CD4-positive, CD25-positive, alpha-beta regulatory T cell (primary cell): ENCODE data around the gene SV2C. TPM values are rescaled to one million over a fixed set of nuclear protein-coding genes. Genes with fewer than 3 reads are reported as not detected.

Experiments used
- ATAC-seq, 2 donors: fragments of 150-1000 bp; cut with Tn5 transposase; one replicate each; pipeline ENCODE4 v1.10.0; 2021; ENCODE audit warnings: low read depth in 2 of 2, moderate number of reproducible peaks in 2 of 2, moderate library complexity in 1 of 2
- DNase-seq, 3 donors: peaks; one replicate each; pipeline versions ENCODE4 v3.0.0 to v3.0.0-alpha.2; 2012 to 2022; ENCODE audit warnings: mixed read lengths in 1 of 3
- H3K27ac ChIP-seq: one replicate; pipeline ENCODE4 v1.7.0; 2013; ENCODE audit warnings: mild to moderate bottlenecking, low read length; ENCODE audit not compliant: insufficient read depth, poor library complexity, severe bottlenecking
- H3K27me3 ChIP-seq: one replicate; pipeline ENCODE4 v1.7.0; 2013; ENCODE audit warnings: low read length; ENCODE audit not compliant: control insufficient read depth, insufficient read depth
- H3K36me3 ChIP-seq: one replicate; pipeline ENCODE4 v1.7.0; 2013; ENCODE audit warnings: mild to moderate bottlenecking, low read length, moderate library complexity; ENCODE audit not compliant: control insufficient read depth, insufficient read depth
- H3K4me1 ChIP-seq: 2 replicates; pipeline ENCODE4 v1.7.0; 2013; ENCODE audit warnings: mild to moderate bottlenecking, low read length; ENCODE audit not compliant: insufficient read depth, control insufficient read depth, poor library complexity, severe bottlenecking
- H3K4me3 ChIP-seq: one replicate; pipeline ENCODE4 v1.7.0; 2013; ENCODE audit warnings: low read depth, mild to moderate bottlenecking, low read length, moderate library complexity
- H3K9me3 ChIP-seq, 2 experiments: 1 replicate in 1 of 2; 2 replicates in 1 of 2; pipeline ENCODE4 v1.7.0; 2013; ENCODE audit warnings: low read length in 2 of 2, mild to moderate bottlenecking in 1 of 2, moderate library complexity in 1 of 2; ENCODE audit not compliant: control insufficient read depth in 2 of 2
- H3K27ac Mint-ChIP-seq, 3 donors: one replicate each; pipeline ENCODE4 v1.8.0; 2020 to 2022; ENCODE audit warnings: mild to moderate bottlenecking in 3 of 3, mixed read lengths in 3 of 3, moderate library complexity in 2 of 3
- H3K27me3 Mint-ChIP-seq: one replicate; pipeline ENCODE4 v1.8.0; 2022; ENCODE audit warnings: mild to moderate bottlenecking, mixed read lengths
- H3K36me3 Mint-ChIP-seq: one replicate; pipeline ENCODE4 v1.8.0; 2020; ENCODE audit warnings: mixed read lengths
- H3K4me1 Mint-ChIP-seq, 4 donors: one replicate each; pipeline ENCODE4 v1.8.0; 2020 to 2022; ENCODE audit warnings: mixed read lengths in 4 of 4, mild to moderate bottlenecking in 1 of 4
- H3K4me3 Mint-ChIP-seq, 4 donors: one replicate each; pipeline ENCODE4 v1.8.0; 2020 to 2022; ENCODE audit warnings: mild to moderate bottlenecking in 4 of 4, mixed read lengths in 4 of 4, moderate library complexity in 3 of 4
- H3K9me3 Mint-ChIP-seq, 7 donors: one replicate each; pipeline ENCODE4 v1.8.0; 2020 to 2022; ENCODE audit warnings: mixed read lengths in 7 of 7, mild to moderate bottlenecking in 3 of 7, moderate library complexity in 2 of 7
- polyA plus RNA-seq, 4 donors: library from polyadenylated mRNA; unstranded; fragments of 300-500 nt; fragmentation: Illumina TruSeq; gene quantifications; one replicate each; pipeline ENCODE4 v1.2.3, GENCODE V29; 2021
- total RNA-seq: library from RNA; stranded (reverse); gene quantifications from one replicate; pipeline ENCODE4 v1.2.3, GENCODE V29; 2022

The SV2C gene
- total and polyA plus RNA-seq, 5 donors from 2014 or later = 0.05 to 0.12 TPM; not detected in 3

DNA sequence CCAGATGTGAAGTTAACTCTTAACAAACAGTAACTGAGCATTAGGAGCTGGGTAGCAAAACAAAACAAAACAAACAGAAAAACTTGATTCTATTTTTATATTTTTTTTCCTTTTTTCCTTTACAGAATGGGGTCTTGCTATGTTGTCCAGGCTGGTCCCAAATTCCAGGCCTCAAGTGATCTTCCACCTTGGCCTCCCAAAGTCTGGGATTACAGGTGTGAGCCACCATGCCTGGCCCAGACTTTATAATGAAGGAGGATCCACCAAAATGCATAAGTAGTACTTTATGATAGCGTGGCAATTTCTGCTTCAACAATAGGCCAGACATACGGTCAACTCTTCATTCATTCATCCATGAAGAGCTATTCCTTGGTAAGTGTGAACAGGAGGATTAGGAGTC is 314.0 kb downstream of the SV2C start:
- peaks cover 40% of the 10 kb centered on the region for H3K4me1 ChIP-seq
- Mint-ChIP-seq H3K36me3 (no peaks in the 10 kb centered on the region), H3K9me3 (peaks cover 0 to 1% (median 0%) of the 10 kb centered on the region in 7 donors), H3K27ac (peak overlapping the region in 1 of 3 donors; percentile 71), H3K27me3 (no peaks in the 10 kb centered on the region), H3K4me1 (peaks cover 19 to 52% (median 40%) of the 10 kb centered on the region in 4 donors), H3K4me3 (peak overlapping the region in 1 of 4 donors; percentile 51)
- DNase-seq (no peak), ATAC-seq (no peak)
- no peak overlapping the region for H3K27ac ChIP-seq
- no peaks in the 10 kb centered on the region for H3K9me3 ChIP-seq
- H3K36me3 ChIP-seq = no peaks in the 10 kb centered on the region
- H3K27me3 ChIP-seq = no peaks in the 10 kb centered on the region
- H3K4me3 ChIP-seq = no peak overlapping the region

DNA sequence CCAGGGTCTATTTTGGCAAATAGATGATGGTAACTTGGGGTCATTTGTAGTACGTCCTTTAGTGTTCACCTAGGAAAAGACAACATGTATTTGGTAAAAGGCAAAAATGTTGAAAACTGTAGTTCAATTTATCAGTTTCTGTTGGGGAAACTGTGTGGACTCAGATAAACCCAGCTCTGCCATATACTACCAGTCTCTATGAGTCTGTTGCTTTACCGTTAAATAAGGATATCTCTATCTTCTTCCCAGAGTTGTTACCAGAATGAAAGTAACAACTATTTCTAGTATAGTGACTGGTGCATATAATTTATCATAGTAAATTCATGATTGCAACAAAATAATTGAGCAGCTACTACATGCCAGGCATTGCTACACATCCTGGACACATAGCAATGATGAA is 316.1 kb downstream of the SV2C start:
- peaks cover 0 to 1% (median 0%) of the 10 kb centered on the region in 7 donors for H3K9me3 Mint-ChIP-seq
- H3K27ac Mint-ChIP-seq = no peak overlapping the region
- H3K4me3 Mint-ChIP-seq = no peak overlapping the region
- ATAC-seq (no peak), DNase-seq (no peak)
- H3K27ac ChIP-seq = no peak overlapping the region
- no peaks in the 10 kb centered on the region for H3K36me3 Mint-ChIP-seq
- H3K27me3 ChIP-seq = no peaks in the 10 kb centered on the region
- H3K4me1 ChIP-seq = peaks cover 23% of the 10 kb centered on the region
- no peaks in the 10 kb centered on the region for H3K36me3 ChIP-seq
- peaks cover 5% of the 10 kb centered on the region for H3K27me3 Mint-ChIP-seq
- no peak overlapping the region for H3K4me3 ChIP-seq
- peaks cover 7 to 36% (median 27%) of the 10 kb centered on the region in 4 donors for H3K4me1 Mint-ChIP-seq
- no peaks in the 10 kb centered on the region for H3K9me3 ChIP-seq

DNA sequence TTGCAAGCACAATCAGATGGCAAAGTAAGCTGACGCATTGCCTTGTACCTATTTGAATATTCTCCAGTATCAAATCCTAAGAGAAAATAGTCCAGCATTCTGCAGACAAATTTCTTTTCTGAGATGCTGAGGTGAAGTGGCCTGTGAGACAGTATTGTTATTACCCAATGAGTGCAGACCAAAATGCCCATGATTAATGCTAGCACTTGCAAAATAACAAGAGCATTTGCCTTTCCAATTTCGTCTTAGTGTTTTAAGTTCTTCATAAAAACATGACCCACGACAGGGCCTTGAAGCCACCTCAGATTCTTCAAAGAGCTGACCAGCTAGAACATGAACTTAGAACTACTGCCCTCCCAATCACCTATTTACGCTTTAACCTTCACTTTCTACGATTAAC is 317.3 kb downstream of the SV2C start:
- Mint-ChIP-seq H3K4me3 (peak overlapping the region in 2 of 4 donors; percentile 72 to 89), H3K27ac (peak overlapping the region; percentile 90 to 97 (median 92))
- DNase-seq = no peak

DNA sequence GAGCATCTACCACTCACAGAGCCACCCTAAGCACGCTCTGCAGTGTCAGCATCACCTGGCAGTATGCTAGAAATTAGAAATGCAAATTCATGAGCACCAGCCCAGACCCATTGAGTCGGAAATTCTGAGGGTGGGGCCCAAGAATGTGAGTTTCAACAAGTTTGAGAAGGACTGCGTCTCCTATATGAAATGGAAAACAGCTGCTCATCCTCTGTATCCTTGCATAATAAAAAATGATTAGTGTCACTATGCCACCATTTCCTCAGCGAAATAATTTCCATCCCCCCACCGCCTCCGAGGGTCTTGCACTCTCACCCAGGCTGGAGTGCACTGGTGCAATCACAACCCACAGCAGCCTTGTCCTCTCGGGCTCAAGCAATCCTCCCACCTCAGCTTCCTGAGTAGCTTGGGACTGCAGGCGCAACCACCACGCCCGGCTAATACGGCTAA is 318.6 kb downstream of the SV2C start:
- peak overlapping the region; percentile 93 for H3K27ac ChIP-seq
- Mint-ChIP-seq H3K9me3 (peaks cover 0 to 1% (median 0%) of the 10 kb centered on the region in 7 donors), H3K27ac (peak overlapping the region; percentile 83 to 97 (median 92)), H3K4me3 (peak overlapping the region; percentile 88 to 94 (median 92)), H3K4me1 (peaks cover 9 to 43% (median 38%) of the 10 kb centered on the region in 4 donors), H3K27me3 (peaks cover 5% of the 10 kb centered on the region), H3K36me3 (no peaks in the 10 kb centered on the region)
- H3K4me3 ChIP-seq = peak overlapping the region; percentile 78
- no peaks in the 10 kb centered on the region for H3K27me3 ChIP-seq
- peak in 2 of 3 donors; percentile 38 to 71 for DNase-seq
- no peaks in the 10 kb centered on the region for H3K36me3 ChIP-seq
- ATAC-seq = no peak
- H3K9me3 ChIP-seq = no peaks in the 10 kb centered on the region
- H3K4me1 ChIP-seq = peaks cover 39% of the 10 kb centered on the region

More for the DNA sequence above, 317.3 kb downstream of the SV2C start:
- no peak overlapping the region for H3K4me3 ChIP-seq
- no peak overlapping the region for H3K27ac ChIP-seq
- H3K27me3 ChIP-seq = no peaks in the 10 kb centered on the region
- H3K4me1 Mint-ChIP-seq = peaks cover 0 to 34% (median 25%) of the 10 kb centered on the region in 4 donors
- H3K36me3 Mint-ChIP-seq = no peaks in the 10 kb centered on the region
- H3K27me3 Mint-ChIP-seq = peaks cover 5% of the 10 kb centered on the region
- no peak for ATAC-seq
- H3K36me3 ChIP-seq = no peaks in the 10 kb centered on the region
- H3K9me3 ChIP-seq = no peaks in the 10 kb centered on the region
- H3K4me1 ChIP-seq = peaks cover 25% of the 10 kb centered on the region
- peaks cover 0 to 1% (median 0%) of the 10 kb centered on the region in 7 donors for H3K9me3 Mint-ChIP-seq

DNA sequence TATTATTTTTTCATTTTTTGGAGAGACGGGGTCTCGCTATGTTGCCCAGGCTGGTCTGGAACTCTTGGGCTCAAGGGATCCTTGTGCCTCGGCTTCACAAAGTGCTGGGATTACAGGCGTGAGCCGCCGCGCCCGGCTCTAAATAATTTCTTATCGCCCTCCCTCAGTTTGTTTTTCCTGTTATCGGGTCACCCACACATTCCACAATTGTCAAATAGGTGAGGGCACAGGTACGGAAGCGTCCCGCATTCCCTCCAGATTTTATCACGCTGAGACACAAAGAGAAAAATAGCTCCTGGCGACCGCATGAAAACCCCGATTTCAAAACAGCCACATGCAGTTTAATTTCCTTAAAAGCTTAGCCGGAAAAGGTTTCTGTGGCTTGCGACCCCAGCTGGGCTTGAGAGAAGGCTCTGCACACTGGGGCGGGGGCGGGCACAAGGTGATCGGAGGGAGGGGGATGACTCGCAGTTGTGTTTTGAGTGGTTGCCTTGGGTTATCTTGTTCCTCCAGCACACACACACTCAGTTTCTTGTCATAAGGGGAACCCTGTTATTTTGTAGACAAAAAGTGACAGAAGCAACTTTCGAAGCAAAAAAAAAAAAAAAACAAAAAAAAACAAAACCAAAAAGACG is 319.2 kb downstream of the SV2C start:
- H3K27ac ChIP-seq = peak overlapping the region; percentile 93
- DNase-seq (peak in 2 of 3 donors; percentile 73 to 91), ATAC-seq (peak; percentile 39 to 48)
- no peaks in the 10 kb centered on the region for H3K36me3 ChIP-seq
- peaks cover 44% of the 10 kb centered on the region for H3K4me1 ChIP-seq
- Mint-ChIP-seq H3K27ac (peak overlapping the region; percentile 83 to 97 (median 92)), H3K4me1 (peaks cover 9 to 48% (median 44%) of the 10 kb centered on the region in 4 donors), H3K9me3 (peaks cover 0 to 1% (median 0%) of the 10 kb centered on the region in 7 donors), H3K27me3 (peaks cover 5% of the 10 kb centered on the region), H3K36me3 (peaks cover 3% of the 10 kb centered on the region), H3K4me3 (peak overlapping the region; percentile 88 to 94 (median 92))
- no peaks in the 10 kb centered on the region for H3K27me3 ChIP-seq
- peak overlapping the region; percentile 78 for H3K4me3 ChIP-seq
- no peaks in the 10 kb centered on the region for H3K9me3 ChIP-seq

- Mint-ChIP-seq H3K27ac (peak within 1 kb of the TSS; percentile 92 to 99 (median 97)), H3K36me3 (peaks cover 4% of the 10 kb centered on the region), H3K4me1 (peaks cover 12 to 56% (median 48%) of the 10 kb centered on the region in 4 donors), H3K27me3 (peaks cover 5% of the 10 kb centered on the region), H3K4me3 (peak within 1 kb of the TSS; percentile 88 to 95 (median 92)), H3K9me3 (peaks cover 0 to 1% (median 0%) of the 10 kb centered on the region in 7 donors)
- no peaks in the 10 kb centered on the region for H3K36me3 ChIP-seq
- H3K27me3 ChIP-seq = no peaks in the 10 kb centered on the region
- H3K27ac ChIP-seq = peak within 1 kb of the TSS; percentile 93
- ATAC-seq (peak; percentile 67 to 70), DNase-seq (peak; percentile 70 to 92 (median 92))
- peak within 1 kb of the TSS; percentile 94 for H3K4me3 ChIP-seq
- peaks cover 52% of the 10 kb centered on the region for H3K4me1 ChIP-seq
- H3K9me3 ChIP-seq = no peaks in the 10 kb centered on the region
Observed at GRCh38 chr5:76402886-76403765, 319.9 kb downstream of the SV2C start, which contains the start of gene IQGAP2. IQGAP2 (plus strand) TSS chr5:76403285; CDS start chr5:76403546, 261 bp downstream.
